GM19035 (cell line): Measurements from ENCODE around the gene HOTAIR.
A peak's percentile ranks its signal among the peaks of the same experiment; 100 is the strongest.

Experiments used
- ATAC-seq: cut with Tn5 transposase; IDR thresholded peaks from one replicate; pipeline ENCODE4 v1.9.1; 2021; ENCODE audit not compliant: unreplicated experiment

HOTAIR gene

DNA sequence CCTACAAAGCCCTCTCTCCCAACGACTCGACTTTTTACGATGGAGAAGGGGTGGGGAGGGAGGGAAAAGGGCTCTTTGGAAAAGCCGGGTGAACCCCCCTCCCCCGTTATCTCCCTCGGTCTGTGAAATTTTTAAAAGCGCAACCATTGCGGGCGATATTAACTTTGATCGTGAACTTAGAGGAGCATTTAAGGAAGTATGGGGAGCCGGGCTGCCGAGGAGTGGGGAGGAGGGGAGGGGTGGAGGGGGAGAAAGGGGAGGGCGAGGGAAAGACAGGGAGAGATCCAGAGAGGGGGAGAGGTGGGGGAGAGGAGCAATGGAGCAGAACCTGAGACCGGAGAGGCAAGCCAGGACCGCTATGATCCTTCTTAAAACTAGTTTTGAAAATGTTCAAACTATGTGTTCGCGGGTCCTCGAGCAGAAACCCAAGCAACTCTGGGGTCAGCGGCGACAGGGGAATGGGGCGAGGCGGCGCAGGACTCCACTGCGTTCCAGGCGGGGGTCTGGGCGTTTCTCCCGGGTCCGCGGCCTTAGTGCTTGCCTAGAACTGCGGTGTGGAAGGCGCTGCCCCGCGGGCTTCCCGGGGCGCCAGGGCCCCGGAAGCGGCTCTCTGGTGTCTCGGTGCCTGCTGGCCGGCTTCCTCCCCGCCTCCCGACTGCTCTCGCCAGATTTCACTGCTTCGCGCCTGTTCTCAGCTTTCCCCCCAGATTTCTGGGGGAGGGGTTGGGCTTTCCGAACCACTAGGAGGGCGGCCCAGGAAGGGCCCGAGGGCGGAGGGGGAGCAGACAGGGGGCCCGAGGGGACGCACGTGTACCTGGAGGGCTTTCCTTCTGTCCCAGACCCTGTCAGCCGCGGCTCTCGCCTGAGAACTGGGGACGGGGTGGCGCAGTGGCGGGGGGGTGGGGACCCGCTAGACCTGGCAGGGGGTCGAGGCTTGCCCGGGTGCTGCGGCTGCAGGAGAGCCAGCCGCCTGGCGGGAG is at the start of gene HOTAIR:
HOTAIR (minus strand) TSS at position 871 of the 980 bp plus-strand sequence.
- no peak for ATAC-seq

DNA sequence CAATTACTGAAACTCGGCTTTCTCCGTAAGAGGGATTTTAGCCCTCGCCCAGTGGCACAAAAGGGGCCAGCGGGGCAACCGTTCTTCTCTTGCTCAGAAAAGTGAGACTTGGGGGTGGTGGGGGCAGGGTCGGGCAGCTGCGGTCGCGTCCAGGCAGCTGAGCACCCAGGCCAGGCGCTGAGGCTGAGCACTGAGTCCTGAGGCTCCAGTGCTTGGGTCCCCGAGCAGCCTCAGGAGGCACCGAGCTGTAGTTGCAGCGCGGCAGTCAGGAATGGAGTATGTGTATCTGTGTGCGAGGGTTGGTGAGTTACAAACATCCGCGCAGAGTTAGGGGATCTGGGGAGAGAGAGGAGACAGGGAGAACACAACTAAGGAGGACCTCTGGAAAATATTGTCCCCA is 49.4 kb upstream of the HOTAIR start:
- no peak for ATAC-seq

DNA sequence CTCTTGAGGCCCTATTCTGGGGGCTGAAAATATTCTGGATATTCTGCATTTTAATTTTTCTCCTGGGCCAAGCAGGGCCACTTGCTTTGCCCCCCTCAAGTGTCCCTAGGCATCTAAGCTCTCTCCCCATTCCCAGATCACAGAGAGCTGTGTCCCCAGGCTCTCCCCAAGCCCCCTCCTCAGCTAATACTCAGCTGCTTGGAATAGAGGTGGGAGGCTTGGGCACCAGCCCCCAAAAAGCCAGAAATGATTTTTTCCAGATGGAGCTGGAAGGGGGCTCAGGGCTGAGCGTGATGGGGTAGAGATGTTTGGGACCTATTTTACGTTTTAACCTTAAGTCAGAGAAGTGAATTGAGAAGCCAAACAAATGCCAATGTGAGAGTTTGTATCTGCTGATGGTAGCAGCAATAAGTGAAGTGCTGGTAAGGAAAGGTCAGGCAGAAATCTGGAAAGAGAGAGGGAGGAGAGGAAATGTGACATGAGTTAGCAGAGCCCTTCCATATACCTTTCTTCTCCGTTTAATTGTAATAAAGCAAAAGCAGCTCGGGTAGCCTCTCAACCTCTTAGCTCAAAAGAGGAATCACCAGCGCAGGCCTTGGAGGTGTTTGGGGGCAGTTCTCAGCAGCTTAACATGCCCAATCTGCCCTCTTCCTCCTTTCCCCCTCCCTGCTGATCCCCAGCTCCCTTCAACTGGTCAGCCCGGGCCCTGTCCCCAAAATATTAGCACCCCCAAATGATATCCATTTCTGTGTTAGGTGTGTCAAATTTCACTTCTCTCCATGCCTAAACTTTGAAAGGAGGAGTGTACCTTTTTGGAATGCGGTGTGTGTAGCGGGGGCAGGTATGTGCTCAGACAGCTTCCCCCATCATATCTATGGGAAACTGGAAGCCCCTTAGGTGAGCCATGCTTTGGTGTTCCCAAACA is 48.5 kb upstream of the HOTAIR start:
- no peak for ATAC-seq

DNA sequence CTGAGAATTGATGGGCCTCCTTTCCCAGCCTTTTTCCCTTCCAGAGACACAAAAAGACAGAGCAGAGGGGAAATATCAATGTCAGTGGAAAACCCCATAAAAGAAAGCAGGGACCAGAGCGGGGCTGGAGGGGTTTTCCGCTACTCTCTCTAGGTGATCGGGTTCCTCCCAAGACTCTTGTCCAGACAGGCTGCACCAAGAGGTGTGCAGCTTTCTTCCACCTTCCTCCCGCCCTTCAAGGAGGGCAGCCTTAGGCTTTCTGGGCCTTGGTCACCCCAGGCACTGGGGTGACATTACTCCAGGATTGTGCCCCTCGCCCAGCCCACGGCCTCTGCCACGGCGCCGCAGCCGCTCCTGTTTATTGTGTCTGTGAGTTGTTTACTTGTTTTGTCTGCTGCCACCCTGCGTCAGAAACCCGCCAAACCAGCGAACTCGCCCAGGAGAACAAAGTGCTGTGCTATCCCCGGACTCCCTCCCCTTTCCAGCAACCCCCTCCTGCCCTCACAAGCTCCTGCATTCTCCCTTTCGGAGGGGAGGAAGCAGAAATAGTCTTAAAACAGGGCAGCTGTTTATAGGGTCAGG is 46.8 kb upstream of the HOTAIR start:
- ATAC-seq: no peak

DNA sequence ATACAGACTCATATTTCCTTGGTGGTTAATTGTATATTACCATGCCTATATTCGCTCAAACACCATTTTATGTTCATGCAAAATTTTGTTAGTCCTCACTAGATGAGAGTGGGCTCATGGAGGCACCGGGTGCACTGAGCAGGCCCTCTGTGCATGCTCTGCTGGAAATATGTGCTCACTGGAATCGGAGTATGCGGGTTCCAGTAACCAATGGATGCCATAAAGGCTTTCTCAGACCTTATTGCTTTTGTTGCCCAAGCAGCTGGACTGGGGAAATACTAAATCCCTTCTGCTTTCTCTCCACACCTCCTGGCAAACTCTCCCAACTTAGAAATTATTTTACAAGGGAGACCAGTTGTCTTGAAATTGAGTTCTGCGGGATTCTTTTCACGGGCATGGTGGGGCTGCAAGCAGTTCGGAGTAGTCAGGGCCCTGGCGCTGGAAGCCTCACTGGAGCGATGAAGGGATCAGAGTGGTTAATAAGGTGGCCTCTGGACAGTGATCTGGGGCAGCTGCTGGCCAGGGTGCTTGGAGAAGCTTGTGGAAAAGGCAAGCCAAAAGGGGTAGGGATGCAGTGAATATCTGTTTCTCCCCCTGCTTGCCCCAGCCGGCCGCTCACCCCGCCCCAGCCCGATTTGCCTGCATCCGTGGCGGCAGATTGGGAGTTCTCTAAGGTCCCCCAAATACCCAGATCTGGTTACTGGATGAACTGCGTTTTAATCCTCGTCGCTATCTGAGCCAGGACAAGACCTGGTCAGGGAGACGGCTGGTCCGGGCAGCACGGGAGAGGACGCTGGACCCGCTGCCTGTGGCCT is 46.0 kb upstream of the HOTAIR start:
- no peak for ATAC-seq

DNA sequence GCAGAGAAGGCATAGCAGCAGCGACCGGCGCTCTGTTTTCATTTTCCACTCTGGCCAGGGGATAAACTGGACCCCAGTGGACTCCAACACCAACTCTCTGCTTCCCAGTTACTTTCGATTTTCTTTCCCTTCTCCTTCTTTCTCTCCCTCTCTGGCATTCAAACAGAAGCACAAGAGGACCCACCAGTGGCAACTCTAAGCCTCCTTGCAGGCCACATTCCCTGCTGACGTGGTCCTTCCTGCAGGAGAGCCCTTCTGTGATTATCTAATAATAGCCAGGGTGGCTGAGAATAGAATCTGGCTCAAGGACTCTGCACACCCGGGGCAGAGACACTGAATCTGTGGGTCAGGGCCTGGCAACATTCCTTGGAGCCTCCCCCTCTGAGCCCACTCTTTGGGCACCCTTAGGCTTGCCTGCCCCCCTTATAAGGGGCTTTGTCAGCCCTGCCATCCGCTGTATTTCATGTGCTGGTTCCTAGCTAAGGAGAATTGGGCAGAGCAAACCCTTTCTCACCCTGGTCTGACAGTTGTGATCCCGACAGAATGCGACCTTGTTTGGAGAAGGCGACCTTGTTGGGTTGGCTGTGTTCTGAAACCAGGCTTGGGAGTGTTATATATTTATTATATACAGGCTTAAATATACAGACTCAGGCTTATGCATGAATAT is 45.3 kb upstream of the HOTAIR start:
- no peak for ATAC-seq

DNA sequence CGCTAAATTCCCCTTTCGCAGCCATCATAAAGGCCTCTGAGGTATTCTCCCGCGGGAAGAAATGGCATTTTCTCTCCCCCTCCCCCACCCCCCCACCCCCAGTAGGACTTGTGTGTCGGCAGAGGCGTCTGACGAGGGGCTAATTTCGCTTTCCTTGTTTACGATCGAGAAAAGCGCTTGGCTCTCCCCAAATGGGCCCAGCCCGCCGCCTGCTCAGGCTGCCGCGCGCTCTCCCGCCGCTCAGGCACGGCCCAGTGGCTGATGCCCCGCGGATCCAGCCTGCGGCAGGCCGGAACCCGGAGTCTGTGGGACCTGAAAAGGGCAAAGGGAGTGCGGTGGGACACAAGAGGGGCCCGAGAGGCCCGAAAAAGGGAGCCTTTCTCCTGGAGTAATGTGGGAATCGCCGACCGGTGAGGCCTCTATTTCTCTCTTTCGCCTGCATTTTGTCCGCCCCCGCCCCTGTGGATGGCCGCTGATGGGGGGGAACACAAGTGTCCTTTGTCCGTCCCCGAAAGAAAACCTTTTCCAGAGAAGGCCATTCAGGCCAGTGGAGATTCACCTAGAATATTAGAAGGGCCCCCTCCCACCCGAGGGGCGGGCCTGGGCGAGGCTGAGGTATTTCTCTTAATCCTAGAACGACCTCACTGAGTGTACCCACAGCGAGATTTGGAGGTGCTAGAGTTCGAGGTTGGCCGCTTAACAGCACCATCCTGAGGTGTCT is 44.5 kb upstream of the HOTAIR start:
- no peak for ATAC-seq

DNA sequence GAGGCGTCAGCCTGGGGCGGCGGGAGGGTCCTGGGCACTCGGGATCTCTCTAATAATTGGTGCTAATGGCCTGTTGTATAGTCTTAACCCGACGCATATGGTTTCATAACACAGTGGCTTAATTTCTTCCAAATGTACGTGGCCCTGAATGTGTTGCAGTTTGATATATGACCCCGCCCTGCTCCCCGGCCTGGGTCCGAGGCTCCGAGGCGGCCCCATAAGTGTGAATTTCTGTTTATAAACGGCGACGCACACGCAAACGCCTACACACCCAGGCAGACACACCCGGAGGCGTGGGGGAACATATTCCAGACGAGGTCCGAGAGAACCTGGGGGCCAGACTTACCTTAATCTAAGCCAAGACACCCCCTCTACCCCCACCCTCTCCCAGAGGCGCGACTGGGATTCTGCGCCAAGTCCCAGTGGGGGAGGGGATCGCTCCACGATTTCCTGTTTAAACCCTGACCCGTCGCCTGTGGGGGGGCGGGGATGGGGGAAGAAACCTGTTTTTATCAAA is 43.8 kb upstream of the HOTAIR start:
- no peak for ATAC-seq

DNA sequence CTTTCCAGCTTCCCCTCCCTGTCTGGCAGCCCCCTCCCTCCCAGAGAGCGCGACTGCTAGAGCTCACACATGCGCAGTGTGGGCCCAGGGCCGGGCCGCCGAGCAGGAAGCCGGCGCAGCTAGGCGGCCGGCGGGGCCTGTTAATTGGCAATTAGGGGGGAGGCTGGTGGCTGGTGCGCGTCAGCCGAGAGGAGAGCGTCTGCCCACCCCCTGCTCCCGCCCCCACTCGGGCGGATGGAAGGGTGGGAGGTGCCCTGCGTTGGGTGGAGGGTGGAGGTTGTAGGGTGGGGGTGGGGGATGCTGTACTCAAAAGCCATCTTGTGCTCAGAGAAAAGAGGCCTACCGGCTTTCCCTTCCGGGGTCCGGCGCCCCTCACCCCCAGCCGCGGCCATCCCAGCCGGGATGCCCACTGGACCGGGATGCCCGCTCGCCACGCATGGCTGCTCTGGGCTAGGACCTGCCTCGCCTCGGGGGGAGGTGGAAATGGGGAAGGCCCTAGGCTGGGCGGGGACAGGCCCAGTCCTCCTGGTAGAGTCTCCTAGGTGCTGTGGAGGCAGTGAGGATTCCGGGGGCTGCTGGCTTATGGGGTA is 43.2 kb upstream of the HOTAIR start:
- peak; percentile 84 for ATAC-seq

DNA sequence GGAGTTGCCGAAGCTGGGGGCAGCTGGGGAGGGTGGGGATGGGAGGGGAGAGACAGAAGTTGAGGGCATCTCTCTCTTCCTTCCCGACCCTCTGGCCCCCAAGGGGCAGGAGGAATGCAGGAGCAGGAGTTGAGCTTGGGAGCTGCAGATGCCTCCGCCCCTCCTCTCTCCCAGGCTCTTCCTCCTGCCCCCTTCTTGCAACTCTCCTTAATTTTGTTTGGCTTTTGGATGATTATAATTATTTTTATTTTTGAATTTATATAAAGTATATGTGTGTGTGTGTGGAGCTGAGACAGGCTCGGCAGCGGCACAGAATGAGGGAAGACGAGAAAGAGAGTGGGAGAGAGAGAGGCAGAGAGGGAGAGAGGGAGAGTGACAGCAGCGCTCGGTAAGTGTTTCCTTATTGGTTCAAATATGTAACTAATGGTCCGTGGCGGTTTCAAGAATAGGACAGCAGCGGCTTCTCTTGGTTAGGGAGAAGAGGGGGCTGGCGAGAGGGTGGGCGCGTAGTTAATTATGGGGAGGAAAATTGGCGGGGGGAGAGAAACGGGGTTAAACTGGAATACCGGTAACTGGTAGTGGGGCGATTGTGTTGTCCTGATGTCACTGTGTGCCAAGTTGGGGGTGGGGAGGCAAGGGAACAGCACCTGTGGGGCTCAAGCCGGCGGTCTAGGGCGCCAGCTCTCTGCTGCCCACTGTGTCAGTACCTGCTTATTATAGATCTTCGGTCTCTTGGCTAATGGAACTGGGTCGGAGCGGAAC is 42.5 kb upstream of the HOTAIR start:
- peak; percentile 40 for ATAC-seq

DNA sequence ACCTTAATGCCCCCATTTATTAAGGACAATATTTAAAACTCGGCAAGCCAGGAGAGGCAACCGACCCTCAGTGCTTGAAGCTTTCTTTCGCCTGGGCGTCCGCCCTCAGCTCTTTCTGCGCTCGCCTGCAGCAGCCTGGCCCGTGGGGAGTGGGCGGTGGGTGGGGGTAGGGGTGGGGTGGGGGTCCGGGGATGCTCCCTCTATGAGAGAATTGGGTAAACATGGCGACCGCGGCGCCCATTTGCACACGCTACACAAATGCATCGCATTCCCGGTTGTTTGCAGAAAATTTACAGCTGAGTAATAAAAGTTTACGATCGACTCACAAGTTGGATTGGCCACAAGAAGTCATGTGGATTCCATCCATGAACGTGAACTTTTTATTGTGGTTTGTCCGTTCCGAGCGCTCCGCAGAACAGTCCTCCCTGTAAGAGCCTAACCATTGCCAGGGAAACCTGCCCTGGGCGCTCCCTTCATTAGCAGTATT is 41.8 kb upstream of the HOTAIR start:
- ATAC-seq: no peak

DNA sequence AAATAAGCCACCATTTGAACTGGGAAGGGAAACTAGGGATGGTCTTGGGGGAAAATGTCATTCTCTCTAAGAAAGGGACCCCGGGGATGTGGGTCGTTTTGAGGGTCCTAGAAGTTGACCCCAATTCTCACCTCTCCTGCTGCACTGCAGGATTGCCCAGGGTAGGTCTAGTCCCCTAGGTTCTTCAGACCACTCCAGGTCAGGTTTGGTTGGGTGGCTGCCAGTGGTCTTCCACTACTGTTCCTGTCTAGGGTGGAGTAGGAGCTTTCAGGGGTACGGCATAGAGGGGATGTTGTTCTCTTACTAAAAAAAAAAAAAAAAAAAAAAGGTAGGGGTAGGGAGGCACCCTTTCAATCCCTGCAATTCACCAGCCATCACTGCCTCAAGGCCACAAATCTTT is 41.3 kb upstream of the HOTAIR start:
- ATAC-seq: no peak

DNA sequence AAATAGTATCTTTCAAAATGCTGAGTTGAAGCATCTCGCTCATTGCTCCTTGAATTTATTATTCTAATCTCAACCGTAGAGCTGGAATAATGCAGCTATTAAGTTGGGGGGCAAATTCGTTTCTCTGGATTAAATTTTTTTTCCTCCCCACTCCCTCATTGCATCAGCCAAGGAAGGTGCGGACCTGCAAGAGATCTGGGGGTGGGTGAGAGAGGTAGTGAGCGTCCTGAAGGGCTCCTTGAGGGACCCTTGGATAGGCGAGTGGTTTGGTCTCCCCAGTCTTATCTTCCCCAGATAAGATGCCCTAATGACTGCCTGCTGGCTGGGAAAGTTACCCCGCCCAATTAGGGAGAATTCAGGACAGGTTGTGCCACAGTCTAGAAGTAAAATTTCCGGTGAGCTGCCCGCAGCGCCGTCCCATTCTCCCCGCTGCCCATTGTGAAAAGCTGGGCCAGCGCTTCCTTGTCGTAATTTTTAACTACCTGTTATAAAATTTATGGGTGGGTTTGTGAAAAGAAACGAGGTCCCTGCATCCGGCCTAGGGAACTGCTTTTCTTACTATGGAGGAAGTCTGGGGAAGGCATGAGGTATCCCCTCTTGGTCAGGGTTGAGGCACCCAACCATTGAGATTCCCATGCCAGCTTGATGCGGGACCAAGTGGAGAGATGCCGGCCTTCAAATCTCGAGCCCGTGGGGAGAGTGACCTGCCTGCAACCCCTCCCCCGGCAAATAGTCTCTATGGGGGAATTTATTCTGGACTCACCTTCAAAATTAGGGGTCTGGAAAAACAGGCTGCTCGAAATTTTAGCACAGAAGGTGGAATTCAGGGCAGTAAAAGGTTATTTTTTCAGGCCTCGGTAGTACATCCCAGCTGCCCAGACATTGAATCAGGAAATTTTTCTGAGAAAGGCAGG is 40.5 kb upstream of the HOTAIR start:
- no peak for ATAC-seq

DNA sequence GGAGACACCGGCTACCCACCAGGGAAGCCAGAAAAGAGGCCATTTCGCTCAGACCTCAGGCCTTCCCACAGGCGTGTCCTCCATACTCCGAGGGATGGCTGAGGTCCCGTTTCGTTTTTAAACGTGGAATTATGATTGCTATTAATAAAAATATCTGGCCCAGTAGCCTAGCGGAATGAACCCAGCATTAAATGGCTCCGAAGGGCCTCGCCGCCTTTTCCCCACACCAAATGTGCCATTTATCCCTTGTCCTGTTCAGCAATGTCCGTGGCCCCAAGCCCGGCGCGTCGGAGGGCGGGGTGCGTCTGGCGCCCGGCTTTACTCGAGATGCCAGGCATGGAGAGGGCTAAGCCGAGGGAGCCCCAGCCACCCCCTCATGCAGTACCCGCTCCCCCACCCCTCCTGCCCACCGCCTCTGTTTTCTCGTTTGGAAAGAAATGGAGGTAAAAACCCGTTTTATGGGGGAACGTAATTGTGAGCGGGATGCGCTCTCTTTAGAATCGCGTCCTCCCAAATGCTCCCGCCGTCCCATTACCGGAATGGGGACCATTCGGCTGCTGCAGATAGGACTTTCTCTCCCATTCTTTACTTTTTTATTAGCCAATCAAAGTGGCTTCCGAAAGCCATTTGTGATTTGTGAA is 39.7 kb upstream of the HOTAIR start:
- ATAC-seq: no peak

DNA sequence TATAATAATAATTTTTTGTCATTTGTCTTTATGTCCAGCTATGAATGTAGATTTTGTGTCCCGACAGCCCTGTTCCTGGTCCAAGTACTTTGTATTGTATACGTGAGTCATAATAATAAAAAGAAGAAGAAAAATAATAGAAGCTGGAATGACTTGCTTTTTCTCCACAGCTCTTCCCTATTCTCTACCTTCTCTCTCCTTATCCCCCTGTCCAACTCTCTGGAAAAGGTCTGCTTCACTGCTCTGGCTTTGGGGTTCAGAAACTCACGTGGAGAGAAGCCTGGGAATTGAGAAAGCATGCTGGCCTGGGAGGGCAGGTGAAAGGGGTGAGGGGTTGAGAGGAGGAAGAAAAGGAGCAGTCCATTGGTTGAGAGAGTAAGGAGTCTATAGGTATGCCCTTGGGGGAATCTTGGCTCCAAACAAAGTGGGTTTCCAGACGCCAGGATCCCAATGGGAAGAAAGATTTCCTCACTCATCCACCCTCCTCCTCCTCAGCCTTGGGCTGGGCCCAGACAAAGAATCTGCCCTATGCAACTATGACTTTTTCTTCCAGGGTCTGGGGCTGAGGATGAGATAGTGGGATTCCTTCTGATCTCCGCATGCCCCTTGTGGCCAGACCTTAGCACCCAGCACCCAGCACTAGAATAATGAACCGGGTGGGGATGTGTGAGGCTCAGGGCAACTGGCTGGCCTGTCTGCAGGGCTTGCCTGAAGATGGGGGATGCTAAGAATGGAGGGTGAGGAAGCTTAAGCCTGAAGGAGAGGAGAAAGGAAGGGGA is 38.1 kb upstream of the HOTAIR start:
- ATAC-seq: no peak
